H1 (cell line): Measurements from ENCODE around the gene DDX21. TPM values are rescaled to one million over a fixed set of nuclear protein-coding genes. Genes with fewer than 3 reads are reported as not detected.

ENCODE experiments used
- BACH1 ChIP-seq: IDR thresholded peaks from 2 replicates; pipeline ENCODE4 v1.6.1; 2012; ENCODE audit warnings: low read length, improper control_type of control experiment
- CBX8 ChIP-seq: fragments of 300-800, 300-1000 bp; sonication (generic); IDR thresholded peaks from 2 replicates; pipeline ENCODE4 v1.7.1; 2016; ENCODE audit warnings: low read depth, low read length, borderline replicate concordance
- HDAC2 ChIP-seq, 2 experiments: fragments of 300-600 bp in 1 of 2; sonication (generic) in 1 of 2; IDR thresholded peaks; 2 replicates each; pipeline ENCODE4 v1.6.1; 2011 to 2012; ENCODE audit warnings: low read depth in 2 of 2, low read length in 2 of 2, mild to moderate bottlenecking in 2 of 2, moderate library complexity in 2 of 2, borderline replicate concordance in 1 of 2, inconsistent platforms in 1 of 2
- JUN ChIP-seq: IDR thresholded peaks from 2 replicates; pipeline ENCODE4 v1.6.1; 2011; ENCODE audit warnings: low read depth, mild to moderate bottlenecking, improper control_type of control experiment, low read length
- RXRA ChIP-seq: IDR thresholded peaks from 2 replicates; pipeline ENCODE4 v1.6.1; 2011; ENCODE audit warnings: low read depth, mild to moderate bottlenecking, low read length, moderate library complexity; ENCODE audit not compliant: insufficient read depth
- SIX5 ChIP-seq: IDR thresholded peaks from 2 replicates; pipeline ENCODE4 v1.6.1; 2011; ENCODE audit warnings: mild to moderate bottlenecking, low read depth, low read length
- SP4 ChIP-seq: IDR thresholded peaks from 2 replicates; pipeline ENCODE4 v1.6.1; 2012; ENCODE audit warnings: low read length, inconsistent platforms
- polyA plus RNA-seq, 7 experiments: library from polyadenylated mRNA; depleted of rRNA in 3 of 7; stranded (reverse) in 5 of 7; unstranded in 2 of 7; fragments of >200 nt in 5 of 7; fragments of 200-250 nt in 2 of 7; gene quantifications; 1 replicate in 5 of 7; 2 replicates in 1 of 7; 4 replicates in 1 of 7; pipeline versions ENCODE4 v1.2.1 to v1.2.3, GENCODE V29; 2011 to 2013; ENCODE audit warnings: missing spikeins in 2 of 7, mixed read lengths in 2 of 7
- total RNA-seq: library from RNA; stranded (reverse); fragmentation: NEBNext Ultra II Directional; extraction: Animal tissue kit (Norgen Biotek cat#: 25700); gene quantifications from 2 replicates; pipeline ENCODE4 v1.2.1, GENCODE V29; 2021
- TF ChIP-seq, protein P1 (sequence below): fragments of 300-600 bp; sonication (generic); IDR thresholded peaks from 2 replicates; pipeline ENCODE4 v1.7.1; 2012; ENCODE audit warnings: low read length, moderate library complexity, mild to moderate bottlenecking, inconsistent platforms; ENCODE audit not compliant: insufficient replicate concordance
- TF ChIP-seq, protein P2 (sequence below): IDR thresholded peaks from 2 replicates; pipeline ENCODE4 v1.6.1; 2011; ENCODE audit warnings: low read length, improper control_type of control experiment

The DDX21 gene
- total and polyA plus RNA-seq, 2 of the 8 experiments (the other 6 are each of a cell fraction or from before 2014, with no cell fraction given): 67.0 to 195 TPM

DNA sequence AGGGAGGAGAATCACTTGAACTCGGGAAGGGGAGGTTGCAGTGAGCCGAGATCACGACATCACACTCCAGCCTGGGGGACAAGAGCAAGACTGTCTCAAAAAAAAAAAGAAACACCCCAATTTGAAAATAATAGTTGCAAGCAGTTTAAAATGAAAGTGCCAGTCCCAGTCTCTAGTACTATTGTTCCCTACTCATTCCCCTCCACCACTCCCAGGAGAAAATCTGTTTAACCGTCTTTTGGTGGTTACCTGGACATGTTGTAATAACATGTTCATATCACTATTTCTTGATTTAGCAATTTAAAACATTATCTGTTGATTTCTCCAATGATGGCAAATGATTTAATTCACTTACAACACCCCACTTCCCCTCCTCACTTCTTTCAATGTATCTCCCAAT is 77.3 kb downstream of the DDX21 start (continued):
- TF ChIP-seq, protein P1, sequence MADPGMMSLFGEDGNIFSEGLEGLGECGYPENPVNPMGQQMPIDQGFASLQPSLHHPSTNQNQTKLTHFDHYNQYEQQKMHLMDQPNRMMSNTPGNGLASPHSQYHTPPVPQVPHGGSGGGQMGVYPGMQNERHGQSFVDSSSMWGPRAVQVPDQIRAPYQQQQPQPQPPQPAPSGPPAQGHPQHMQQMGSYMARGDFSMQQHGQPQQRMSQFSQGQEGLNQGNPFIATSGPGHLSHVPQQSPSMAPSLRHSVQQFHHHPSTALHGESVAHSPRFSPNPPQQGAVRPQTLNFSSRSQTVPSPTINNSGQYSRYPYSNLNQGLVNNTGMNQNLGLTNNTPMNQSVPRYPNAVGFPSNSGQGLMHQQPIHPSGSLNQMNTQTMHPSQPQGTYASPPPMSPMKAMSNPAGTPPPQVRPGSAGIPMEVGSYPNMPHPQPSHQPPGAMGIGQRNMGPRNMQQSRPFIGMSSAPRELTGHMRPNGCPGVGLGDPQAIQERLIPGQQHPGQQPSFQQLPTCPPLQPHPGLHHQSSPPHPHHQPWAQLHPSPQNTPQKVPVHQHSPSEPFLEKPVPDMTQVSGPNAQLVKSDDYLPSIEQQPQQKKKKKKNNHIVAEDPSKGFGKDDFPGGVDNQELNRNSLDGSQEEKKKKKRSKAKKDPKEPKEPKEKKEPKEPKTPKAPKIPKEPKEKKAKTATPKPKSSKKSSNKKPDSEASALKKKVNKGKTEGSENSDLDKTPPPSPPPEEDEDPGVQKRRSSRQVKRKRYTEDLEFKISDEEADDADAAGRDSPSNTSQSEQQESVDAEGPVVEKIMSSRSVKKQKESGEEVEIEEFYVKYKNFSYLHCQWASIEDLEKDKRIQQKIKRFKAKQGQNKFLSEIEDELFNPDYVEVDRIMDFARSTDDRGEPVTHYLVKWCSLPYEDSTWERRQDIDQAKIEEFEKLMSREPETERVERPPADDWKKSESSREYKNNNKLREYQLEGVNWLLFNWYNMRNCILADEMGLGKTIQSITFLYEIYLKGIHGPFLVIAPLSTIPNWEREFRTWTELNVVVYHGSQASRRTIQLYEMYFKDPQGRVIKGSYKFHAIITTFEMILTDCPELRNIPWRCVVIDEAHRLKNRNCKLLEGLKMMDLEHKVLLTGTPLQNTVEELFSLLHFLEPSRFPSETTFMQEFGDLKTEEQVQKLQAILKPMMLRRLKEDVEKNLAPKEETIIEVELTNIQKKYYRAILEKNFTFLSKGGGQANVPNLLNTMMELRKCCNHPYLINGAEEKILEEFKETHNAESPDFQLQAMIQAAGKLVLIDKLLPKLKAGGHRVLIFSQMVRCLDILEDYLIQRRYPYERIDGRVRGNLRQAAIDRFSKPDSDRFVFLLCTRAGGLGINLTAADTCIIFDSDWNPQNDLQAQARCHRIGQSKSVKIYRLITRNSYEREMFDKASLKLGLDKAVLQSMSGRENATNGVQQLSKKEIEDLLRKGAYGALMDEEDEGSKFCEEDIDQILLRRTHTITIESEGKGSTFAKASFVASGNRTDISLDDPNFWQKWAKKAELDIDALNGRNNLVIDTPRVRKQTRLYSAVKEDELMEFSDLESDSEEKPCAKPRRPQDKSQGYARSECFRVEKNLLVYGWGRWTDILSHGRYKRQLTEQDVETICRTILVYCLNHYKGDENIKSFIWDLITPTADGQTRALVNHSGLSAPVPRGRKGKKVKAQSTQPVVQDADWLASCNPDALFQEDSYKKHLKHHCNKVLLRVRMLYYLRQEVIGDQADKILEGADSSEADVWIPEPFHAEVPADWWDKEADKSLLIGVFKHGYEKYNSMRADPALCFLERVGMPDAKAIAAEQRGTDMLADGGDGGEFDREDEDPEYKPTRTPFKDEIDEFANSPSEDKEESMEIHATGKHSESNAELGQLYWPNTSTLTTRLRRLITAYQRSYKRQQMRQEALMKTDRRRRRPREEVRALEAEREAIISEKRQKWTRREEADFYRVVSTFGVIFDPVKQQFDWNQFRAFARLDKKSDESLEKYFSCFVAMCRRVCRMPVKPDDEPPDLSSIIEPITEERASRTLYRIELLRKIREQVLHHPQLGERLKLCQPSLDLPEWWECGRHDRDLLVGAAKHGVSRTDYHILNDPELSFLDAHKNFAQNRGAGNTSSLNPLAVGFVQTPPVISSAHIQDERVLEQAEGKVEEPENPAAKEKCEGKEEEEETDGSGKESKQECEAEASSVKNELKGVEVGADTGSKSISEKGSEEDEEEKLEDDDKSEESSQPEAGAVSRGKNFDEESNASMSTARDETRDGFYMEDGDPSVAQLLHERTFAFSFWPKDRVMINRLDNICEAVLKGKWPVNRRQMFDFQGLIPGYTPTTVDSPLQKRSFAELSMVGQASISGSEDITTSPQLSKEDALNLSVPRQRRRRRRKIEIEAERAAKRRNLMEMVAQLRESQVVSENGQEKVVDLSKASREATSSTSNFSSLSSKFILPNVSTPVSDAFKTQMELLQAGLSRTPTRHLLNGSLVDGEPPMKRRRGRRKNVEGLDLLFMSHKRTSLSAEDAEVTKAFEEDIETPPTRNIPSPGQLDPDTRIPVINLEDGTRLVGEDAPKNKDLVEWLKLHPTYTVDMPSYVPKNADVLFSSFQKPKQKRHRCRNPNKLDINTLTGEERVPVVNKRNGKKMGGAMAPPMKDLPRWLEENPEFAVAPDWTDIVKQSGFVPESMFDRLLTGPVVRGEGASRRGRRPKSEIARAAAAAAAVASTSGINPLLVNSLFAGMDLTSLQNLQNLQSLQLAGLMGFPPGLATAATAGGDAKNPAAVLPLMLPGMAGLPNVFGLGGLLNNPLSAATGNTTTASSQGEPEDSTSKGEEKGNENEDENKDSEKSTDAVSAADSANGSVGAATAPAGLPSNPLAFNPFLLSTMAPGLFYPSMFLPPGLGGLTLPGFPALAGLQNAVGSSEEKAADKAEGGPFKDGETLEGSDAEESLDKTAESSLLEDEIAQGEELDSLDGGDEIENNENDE: no peak
- no peak for TF ChIP-seq CBX8
- TF ChIP-seq JUN: no peak
- no peak for TF ChIP-seq SP4
- TF ChIP-seq BACH1: no peak
- no peak for TF ChIP-seq SIX5
- TF ChIP-seq, protein P2, sequence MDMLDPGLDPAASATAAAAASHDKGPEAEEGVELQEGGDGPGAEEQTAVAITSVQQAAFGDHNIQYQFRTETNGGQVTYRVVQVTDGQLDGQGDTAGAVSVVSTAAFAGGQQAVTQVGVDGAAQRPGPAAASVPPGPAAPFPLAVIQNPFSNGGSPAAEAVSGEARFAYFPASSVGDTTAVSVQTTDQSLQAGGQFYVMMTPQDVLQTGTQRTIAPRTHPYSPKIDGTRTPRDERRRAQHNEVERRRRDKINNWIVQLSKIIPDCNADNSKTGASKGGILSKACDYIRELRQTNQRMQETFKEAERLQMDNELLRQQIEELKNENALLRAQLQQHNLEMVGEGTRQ: no peak
- no peak for TF ChIP-seq RXRA
- no peak for TF ChIP-seq HDAC2 (IDR thresholded peaks at IDR 0.05; ENCODE audit: borderline replicate concordance in 1 of 2, low read depth in 2 of 2, low read length in 2 of 2)
